Measurements from ENCODE around the gene PRKAR1A.
A peak's percentile ranks its signal among the peaks of the same experiment; 100 is the strongest.

PRKAR1A gene

DNA sequence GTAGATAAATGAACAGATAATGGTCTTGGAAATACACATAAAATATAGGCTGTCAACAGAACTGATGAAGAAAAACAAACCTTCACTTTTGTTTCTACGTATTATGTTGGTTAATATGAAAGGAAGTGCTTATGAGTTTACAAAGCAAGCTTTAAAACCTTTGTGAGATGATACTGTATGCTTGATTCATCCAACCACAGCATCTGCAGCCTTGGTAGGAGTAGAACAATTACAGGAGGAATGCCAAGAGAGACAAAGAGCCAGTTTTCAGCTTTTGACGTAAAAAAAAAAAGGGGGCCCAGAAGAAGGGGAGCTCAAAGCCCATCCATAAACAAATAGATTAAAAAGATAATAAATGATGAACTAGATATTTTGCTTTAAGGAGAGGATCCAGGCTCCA, 75.6 kb downstream of the PRKAR1A start:
- H3K36me3 Mint-ChIP-seq (ENCODE audit: low read depth), result no peaks in the 10 kb centered on the region
- H3K4me3 Mint-ChIP-seq, result no peak overlapping the region
- TF ChIP-seq, protein P1, sequence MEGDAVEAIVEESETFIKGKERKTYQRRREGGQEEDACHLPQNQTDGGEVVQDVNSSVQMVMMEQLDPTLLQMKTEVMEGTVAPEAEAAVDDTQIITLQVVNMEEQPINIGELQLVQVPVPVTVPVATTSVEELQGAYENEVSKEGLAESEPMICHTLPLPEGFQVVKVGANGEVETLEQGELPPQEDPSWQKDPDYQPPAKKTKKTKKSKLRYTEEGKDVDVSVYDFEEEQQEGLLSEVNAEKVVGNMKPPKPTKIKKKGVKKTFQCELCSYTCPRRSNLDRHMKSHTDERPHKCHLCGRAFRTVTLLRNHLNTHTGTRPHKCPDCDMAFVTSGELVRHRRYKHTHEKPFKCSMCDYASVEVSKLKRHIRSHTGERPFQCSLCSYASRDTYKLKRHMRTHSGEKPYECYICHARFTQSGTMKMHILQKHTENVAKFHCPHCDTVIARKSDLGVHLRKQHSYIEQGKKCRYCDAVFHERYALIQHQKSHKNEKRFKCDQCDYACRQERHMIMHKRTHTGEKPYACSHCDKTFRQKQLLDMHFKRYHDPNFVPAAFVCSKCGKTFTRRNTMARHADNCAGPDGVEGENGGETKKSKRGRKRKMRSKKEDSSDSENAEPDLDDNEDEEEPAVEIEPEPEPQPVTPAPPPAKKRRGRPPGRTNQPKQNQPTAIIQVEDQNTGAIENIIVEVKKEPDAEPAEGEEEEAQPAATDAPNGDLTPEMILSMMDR (IDR thresholded peaks at IDR 0.05), result no peak
- H3K27me3 Mint-ChIP-seq (ENCODE audit: low read depth, poor library complexity), result peaks cover 9% of the 10 kb centered on the region
- DNase-seq, result no peak
- peaks cover 20% of the 10 kb centered on the region for H3K9me3 Mint-ChIP-seq
- H3K27ac Mint-ChIP-seq, result no peak overlapping the region
- peaks cover 13% of the 10 kb centered on the region for H3K4me1 Mint-ChIP-seq

DNA sequence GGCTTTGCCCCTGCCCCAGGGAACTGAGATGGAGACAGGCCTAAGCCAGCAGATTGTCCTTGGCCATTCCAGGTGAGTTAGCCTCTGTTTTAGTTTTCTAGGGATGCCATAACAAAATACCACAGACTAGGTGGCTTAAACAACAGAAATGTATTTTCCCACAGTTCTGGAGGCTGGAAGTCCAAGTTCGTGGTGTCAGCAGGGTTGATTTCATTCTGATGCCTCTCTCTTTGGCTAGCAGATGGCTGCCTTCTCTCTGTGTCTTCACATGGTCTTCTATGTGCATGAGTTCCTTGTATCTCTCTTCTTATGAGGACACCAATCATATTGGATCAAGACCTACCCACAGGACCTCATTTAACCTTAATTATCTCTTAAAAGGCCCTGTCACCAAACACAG, 76.1 kb downstream of the PRKAR1A start:
- Mint-ChIP-seq H3K4me3 (no peak overlapping the region), H3K4me1 (peaks cover 14% of the 10 kb centered on the region), H3K36me3 (ENCODE audit: low read depth) (no peaks in the 10 kb centered on the region), H3K27ac (no peak overlapping the region), H3K9me3 (peaks cover 20% of the 10 kb centered on the region), H3K27me3 (ENCODE audit: low read depth, poor library complexity) (peaks cover 9% of the 10 kb centered on the region)
- DNase-seq, result no peak
- TF ChIP-seq, protein P1 (IDR thresholded peaks at IDR 0.05), result no peak

DNA sequence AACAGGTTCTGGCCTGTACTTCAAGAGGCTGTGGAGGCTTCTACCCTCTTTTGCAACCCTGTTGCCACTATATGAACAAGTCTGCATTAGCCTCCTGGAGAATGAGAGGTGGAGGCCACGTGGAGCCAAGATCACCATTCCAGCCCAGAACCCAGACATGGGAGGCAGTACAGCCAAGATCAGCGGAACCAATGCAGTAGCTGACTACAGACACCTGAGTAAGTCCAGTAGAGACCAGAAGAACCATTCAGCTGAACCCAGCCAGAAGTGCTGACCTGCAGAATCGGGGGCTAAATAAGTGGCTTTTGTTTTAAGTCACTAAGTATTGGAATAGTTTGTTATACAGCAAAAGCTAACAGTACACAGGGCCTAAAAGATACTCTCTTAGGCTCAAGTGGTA, 76.9 kb downstream of the PRKAR1A start:
- Mint-ChIP-seq H3K4me3 (no peak overlapping the region), H3K9me3 (peaks cover 23% of the 10 kb centered on the region), H3K27me3 (ENCODE audit: low read depth, poor library complexity) (peaks cover 9% of the 10 kb centered on the region), H3K4me1 (peaks cover 19% of the 10 kb centered on the region), H3K27ac (no peak overlapping the region), H3K36me3 (ENCODE audit: low read depth) (no peaks in the 10 kb centered on the region)
- no peak for DNase-seq
- TF ChIP-seq, protein P1 (IDR thresholded peaks at IDR 0.05), result no peak

DNA sequence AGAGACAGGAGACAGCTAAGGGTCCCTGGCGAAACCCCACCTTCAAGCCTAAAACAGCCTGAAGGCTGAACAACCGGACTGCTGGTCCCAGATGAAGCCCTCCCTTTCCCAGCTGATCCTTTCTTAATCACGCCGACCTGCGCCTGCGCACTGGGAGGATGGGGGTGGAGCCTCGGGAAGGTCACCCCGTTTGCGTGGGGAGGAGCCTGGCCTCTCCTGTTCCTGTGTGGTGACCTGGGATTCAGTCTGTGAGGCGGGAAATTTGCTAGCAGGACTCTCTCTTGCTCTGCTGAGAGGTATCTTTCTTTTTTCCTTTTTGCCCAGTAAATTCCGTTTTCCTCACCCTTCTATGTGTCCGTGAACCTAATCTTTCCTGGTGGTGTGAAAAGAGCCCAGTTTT, 79.4 kb downstream of the PRKAR1A start:
- peaks cover 38% of the 10 kb centered on the region for H3K4me1 Mint-ChIP-seq
- no peak overlapping the region for H3K27ac Mint-ChIP-seq
- H3K27me3 Mint-ChIP-seq (ENCODE audit: low read depth, poor library complexity), result peaks cover 27% of the 10 kb centered on the region
- TF ChIP-seq, protein P1 (IDR thresholded peaks at IDR 0.05), result no peak
- H3K4me3 Mint-ChIP-seq, result peak overlapping the region; percentile 41
- DNase-seq, result peak; percentile 20
- peaks cover 23% of the 10 kb centered on the region for H3K9me3 Mint-ChIP-seq
- no peaks in the 10 kb centered on the region for H3K36me3 Mint-ChIP-seq (ENCODE audit: low read depth)

DNA sequence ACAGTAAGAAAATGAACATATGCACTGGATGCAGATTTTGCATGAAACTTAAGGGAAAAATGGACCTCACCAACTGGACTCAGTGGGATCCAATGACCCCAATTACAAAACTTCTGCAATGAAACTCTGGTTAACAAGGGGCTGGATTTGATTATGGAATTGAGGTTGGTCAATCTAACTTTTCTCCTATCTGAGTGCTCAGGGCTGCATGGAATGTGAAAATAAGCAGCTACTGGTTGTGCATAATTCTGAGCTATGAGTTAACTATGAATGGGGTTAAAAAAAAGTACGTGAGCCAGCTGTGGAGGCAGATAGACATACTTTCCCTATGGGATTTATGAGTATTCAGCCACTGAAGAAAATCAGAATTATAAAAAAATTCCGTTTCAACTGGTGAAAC, 79.8 kb downstream of the PRKAR1A start:
- H3K27me3 Mint-ChIP-seq (ENCODE audit: low read depth, poor library complexity), result peaks cover 27% of the 10 kb centered on the region
- DNase-seq, result no peak
- H3K36me3 Mint-ChIP-seq (ENCODE audit: low read depth), result no peaks in the 10 kb centered on the region
- H3K4me3 Mint-ChIP-seq, result peak overlapping the region; percentile 41
- peaks cover 42% of the 10 kb centered on the region for H3K4me1 Mint-ChIP-seq
- H3K27ac Mint-ChIP-seq, result no peak overlapping the region
- TF ChIP-seq, protein P1 (IDR thresholded peaks at IDR 0.05), result no peak
- peaks cover 21% of the 10 kb centered on the region for H3K9me3 Mint-ChIP-seq
